Epithelial cell of esophagus (primary cell): Measurements from ENCODE around the gene STS.

Experiments
- DNase-seq: peaks from one replicate; pipeline ENCODE4 v3.0.0; 2010; ENCODE audit warnings: low read depth
- H3K4me3 ChIP-seq: 2 replicates; pipeline ENCODE4 v1.5.1; 2011; ENCODE audit warnings: mild to moderate bottlenecking, low read length, control low read depth
- CTCF ChIP-seq: IDR thresholded peaks from 2 replicates; pipeline ENCODE4 v1.5.1; 2011; ENCODE audit warnings: low read depth, mild to moderate bottlenecking, low read length, control low read depth, inconsistent platforms; ENCODE audit not compliant: insufficient read depth; ENCODE audit errors: missing control alignments

Gene STS

GRCh38 chrX:7110821-7111276 lies 36.7 kb upstream of the STS start:
- no peak overlapping the region for H3K4me3 ChIP-seq
- TF ChIP-seq CTCF: no peak
- no peak for DNase-seq

- no peak for TF ChIP-seq CTCF
- no peak overlapping the region for H3K4me3 ChIP-seq
- no peak for DNase-seq
These were observed 36.0 kb upstream of the STS start for GRCh38 chrX:7111518-7111917.

GRCh38 chrX:7112071-7112470 lies 35.4 kb upstream of the STS start:
- H3K4me3 ChIP-seq: no peak overlapping the region
- no peak for DNase-seq
- no peak for TF ChIP-seq CTCF

GRCh38 chrX:7115557-7115956 lies 32.0 kb upstream of the STS start:
- TF ChIP-seq CTCF: no peak

GRCh38 chrX:7116081-7116480 lies 31.4 kb upstream of the STS start:
- no peak for TF ChIP-seq CTCF
- DNase-seq: no peak
- H3K4me3 ChIP-seq: no peak overlapping the region

More at GRCh38 chrX:7115557-7115956, 32.0 kb upstream of the STS start:
- DNase-seq: no peak
- no peak overlapping the region for H3K4me3 ChIP-seq

- TF ChIP-seq CTCF: no peak
- no peak overlapping the region for H3K4me3 ChIP-seq
- DNase-seq: no peak
These were observed 29.9 kb upstream of the STS start for GRCh38 chrX:7117587-7117986.

GRCh38 chrX:7119950-7120877 lies 27.3 kb upstream of the STS start:
- H3K4me3 ChIP-seq: no peak overlapping the region
- no peak for TF ChIP-seq CTCF
- DNase-seq: no peak
